Stomach (tissue), 4 donors: ENCODE results near the gene RFT1.

Experiments
- EP300 ChIP-seq: sonication (generic); formaldehyde crosslinking; IDR thresholded peaks from one replicate; pipeline ENCODE4 v1.6.1; 2017; ENCODE audit warnings: antibody characterized with exemption
- POLR2A ChIP-seq, 4 donors: fragments of 450-650 bp; IDR thresholded peaks; one replicate each; pipeline ENCODE4 v1.6.1; 2016; ENCODE audit warnings: antibody characterized with exemption in 4 of 4, control low read depth in 2 of 4, mild to moderate bottlenecking in 1 of 4, moderate library complexity in 1 of 4
- POLR2AphosphoS5 ChIP-seq, 3 donors: sonication (generic); formaldehyde crosslinking; IDR thresholded peaks; one replicate each; pipeline ENCODE4 v1.6.1; 2016; ENCODE audit warnings: antibody characterized with exemption in 3 of 3
- TF ChIP-seq, protein P1 (sequence below), 7 experiments: fragments of 450-650 bp in 4 of 7; fragments of 200-600 bp in 3 of 7; sonication (generic) in 3 of 7; IDR thresholded peaks; one replicate each; pipeline ENCODE4 v1.5.1; 2016 to 2019; ENCODE audit warnings: antibody characterized with exemption in 7 of 7, control low read depth in 2 of 7, mild to moderate bottlenecking in 1 of 7

DNA sequence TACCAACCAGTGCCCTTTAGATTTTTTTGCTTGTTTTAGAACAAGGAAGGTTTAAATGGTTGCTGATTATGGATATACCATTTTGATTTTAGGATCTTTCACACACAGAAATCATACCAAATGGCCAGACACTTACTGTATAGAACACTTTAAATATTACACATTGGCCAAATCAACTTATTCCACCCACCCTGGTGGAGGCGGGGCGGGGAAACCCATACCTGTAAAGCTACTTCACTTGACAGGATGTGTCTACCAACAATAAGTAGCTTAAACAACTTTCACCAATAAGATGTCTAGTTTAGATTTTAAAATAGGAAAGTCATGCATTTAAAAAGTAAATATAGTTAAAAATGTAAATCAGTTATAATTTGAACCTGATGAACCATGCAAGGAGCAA, 67.3 kb downstream of the RFT1 start:
- TF ChIP-seq POLR2AphosphoS5 (IDR thresholded peaks at IDR 0.05) = no peak
- TF ChIP-seq, protein P1, sequence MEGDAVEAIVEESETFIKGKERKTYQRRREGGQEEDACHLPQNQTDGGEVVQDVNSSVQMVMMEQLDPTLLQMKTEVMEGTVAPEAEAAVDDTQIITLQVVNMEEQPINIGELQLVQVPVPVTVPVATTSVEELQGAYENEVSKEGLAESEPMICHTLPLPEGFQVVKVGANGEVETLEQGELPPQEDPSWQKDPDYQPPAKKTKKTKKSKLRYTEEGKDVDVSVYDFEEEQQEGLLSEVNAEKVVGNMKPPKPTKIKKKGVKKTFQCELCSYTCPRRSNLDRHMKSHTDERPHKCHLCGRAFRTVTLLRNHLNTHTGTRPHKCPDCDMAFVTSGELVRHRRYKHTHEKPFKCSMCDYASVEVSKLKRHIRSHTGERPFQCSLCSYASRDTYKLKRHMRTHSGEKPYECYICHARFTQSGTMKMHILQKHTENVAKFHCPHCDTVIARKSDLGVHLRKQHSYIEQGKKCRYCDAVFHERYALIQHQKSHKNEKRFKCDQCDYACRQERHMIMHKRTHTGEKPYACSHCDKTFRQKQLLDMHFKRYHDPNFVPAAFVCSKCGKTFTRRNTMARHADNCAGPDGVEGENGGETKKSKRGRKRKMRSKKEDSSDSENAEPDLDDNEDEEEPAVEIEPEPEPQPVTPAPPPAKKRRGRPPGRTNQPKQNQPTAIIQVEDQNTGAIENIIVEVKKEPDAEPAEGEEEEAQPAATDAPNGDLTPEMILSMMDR (IDR thresholded peaks at IDR 0.05) = no peak
- no peak for TF ChIP-seq POLR2A (IDR thresholded peaks at IDR 0.05)
- TF ChIP-seq EP300 = no peak
